ENCODE results near the gene BNIP1. TPM values are rescaled to one million over a fixed set of nuclear protein-coding genes. Genes with fewer than 3 reads are reported as not detected.

The BNIP1 gene
- total RNA-seq, 2 donors from 2014 or later, result 11.4 to 17.2 TPM

GRCh38 chr5:173210877-173211276 is 66.5 kb downstream of the BNIP1 start:
- no peak overlapping the region for H3K9ac ChIP-seq (ENCODE audit: low read depth in 2 of 2, low read length in 2 of 2)
- no peaks in the 10 kb centered on the region for H3K9me3 ChIP-seq
- DNase-seq, result no peak
- H3K27me3 ChIP-seq, result no peaks in the 10 kb centered on the region
- intact Hi-C loops (cut with DNase I), result no loop called here
- no peaks in the 10 kb centered on the region for H3K4me1 ChIP-seq
- no peak overlapping the region for H3K27ac ChIP-seq
- no peaks in the 10 kb centered on the region for H3K36me3 ChIP-seq
- H3K4me3 ChIP-seq, result no peak overlapping the region
- no peak for TF ChIP-seq CTCF (IDR thresholded peaks at IDR 0.05)

GRCh38 chr5:173211284-173211683 is 67.0 kb downstream of the BNIP1 start:
- H3K27me3 ChIP-seq, result no peaks in the 10 kb centered on the region
- intact Hi-C loops (cut with DNase I), result no loop called here
- DNase-seq, result no peak

GRCh38 chr5:173213236-173213933 is 69.1 kb downstream of the BNIP1 start:
- H3K36me3 ChIP-seq, result no peaks in the 10 kb centered on the region
- H3K4me1 ChIP-seq, result no peaks in the 10 kb centered on the region
- DNase-seq, result no peak
- H3K27me3 ChIP-seq, result no peaks in the 10 kb centered on the region
- intact Hi-C loops (cut with DNase I), result no loop called here
- TF ChIP-seq CTCF (IDR thresholded peaks at IDR 0.05), result no peak
- H3K4me3 ChIP-seq, result no peak overlapping the region
- H3K9ac ChIP-seq (ENCODE audit: low read depth in 2 of 2, low read length in 2 of 2), result no peak overlapping the region
- no peaks in the 10 kb centered on the region for H3K9me3 ChIP-seq
- no peak overlapping the region for H3K27ac ChIP-seq

More at GRCh38 chr5:173211284-173211683, 67.0 kb downstream of the BNIP1 start:
- Histone ChIP-seq H3K36me3 (no peaks in the 10 kb centered on the region), H3K4me3 (no peak overlapping the region), H3K9me3 (no peaks in the 10 kb centered on the region), H3K27ac (no peak overlapping the region), H3K9ac (ENCODE audit: low read depth in 2 of 2, low read length in 2 of 2) (no peak overlapping the region), H3K4me1 (no peaks in the 10 kb centered on the region)
- TF ChIP-seq CTCF (IDR thresholded peaks at IDR 0.05), result no peak

Other genes with a start within 250 kb of the BNIP1 start
- gene RPL26L1, start 185.1 kb upstream of the BNIP1 start, total RNA-seq, result 10 to 100 TPM; 26.6 to 50.6 TPM
- 100 to 1,000 TPM; 194 to 218 TPM for gene ATP6V0E1, start 160.8 kb upstream of the BNIP1 start, total RNA-seq
- 10 to 100 TPM in 1 of 2 donors, 1 to 10 TPM in 1; 7.2 to 19.1 TPM for gene CREBRF, start 88.2 kb upstream of the BNIP1 start, total RNA-seq
- gene NKX2-5, start 90.7 kb downstream of the BNIP1 start, total RNA-seq, result not detected
- gene STC2, start 183.9 kb downstream of the BNIP1 start, total RNA-seq, result 1 to 10 TPM; 1.8 to 2.5 TPM